Endometrial microvascular endothelial cells (primary cell): ENCODE measurements around the gene MAB21L3. TPM values are rescaled to one million over a fixed set of nuclear protein-coding genes. Genes with fewer than 3 reads are reported as not detected.
"Not testable (repeated sequence)": the region's sequence is repeated elsewhere in the genome, so short reads cannot be mapped to it uniquely, and the experiment has no call there.

Experiments used
- in situ Hi-C: cut with HindIII; loops from 2 replicates; pipeline ENCODE4 v1.10.0; 2017; ENCODE audit warnings: low sequenced_read_pairs, low pct_unique_long_range_greater_than_20kb; ENCODE audit errors: inconsistent ontology term
- total RNA-seq: library from RNA; depleted of rRNA; stranded (reverse); fragments of >200 nt; gene quantifications from one replicate; pipeline ENCODE4 v1.2.3, GENCODE V29; 2015; ENCODE audit errors: inconsistent ontology term

The MAB21L3 gene
- total RNA-seq, 1 donor from 2014 or later = not detected

GRCh38 chr1:116130356-116130755 lies 19.2 kb downstream of the MAB21L3 start:
- in situ Hi-C loops = no loop called here

GRCh38 chr1:116131170-116131569 lies 20.0 kb downstream of the MAB21L3 start:
- in situ Hi-C loops = no loop called here

- in situ Hi-C loops = no loop called here
These were observed 20.8 kb downstream of the MAB21L3 start for GRCh38 chr1:116131866-116132605.

- in situ Hi-C loops = no loop called here
These were observed 22.7 kb downstream of the MAB21L3 start for GRCh38 chr1:116133696-116134475.

- in situ Hi-C loops = no loop called here
These were observed 23.2 kb downstream of the MAB21L3 start for GRCh38 chr1:116134476-116134773.

GRCh38 chr1:116138277-116138792 lies 27.1 kb downstream of the MAB21L3 start:
- in situ Hi-C loops = no loop called here

GRCh38 chr1:116139592-116140134 lies 28.5 kb downstream of the MAB21L3 start:
- in situ Hi-C loops = no loop called here

GRCh38 chr1:116144151-116144550 lies 33.0 kb downstream of the MAB21L3 start:
- in situ Hi-C loops = no loop called here

- in situ Hi-C loops = not testable (repeated sequence)
These were observed 35.4 kb downstream of the MAB21L3 start for GRCh38 chr1:116146447-116147113.

GRCh38 chr1:116147114-116147510 lies 35.9 kb downstream of the MAB21L3 start:
- in situ Hi-C loops = no loop called here

- in situ Hi-C loops = no loop called here
These were observed 36.8 kb downstream of the MAB21L3 start for GRCh38 chr1:116147972-116148371.

GRCh38 chr1:116148967-116149366 lies 37.8 kb downstream of the MAB21L3 start:
- in situ Hi-C loops = no loop called here

- in situ Hi-C loops = no loop called here
These were observed 39.2 kb downstream of the MAB21L3 start for GRCh38 chr1:116150368-116150767.

- in situ Hi-C loops = no loop called here
These were observed 40.8 kb downstream of the MAB21L3 start for GRCh38 chr1:116151739-116152576.

GRCh38 chr1:116152577-116152943 lies 41.4 kb downstream of the MAB21L3 start:
- in situ Hi-C loops = no loop called here

- in situ Hi-C loops = no loop called here
These were observed 41.9 kb downstream of the MAB21L3 start for GRCh38 chr1:116152950-116153691.

GRCh38 chr1:116153692-116154031 lies 42.5 kb downstream of the MAB21L3 start:
- in situ Hi-C loops = no loop called here

GRCh38 chr1:116154536-116154935 lies 43.3 kb downstream of the MAB21L3 start:
- in situ Hi-C loops = no loop called here
